H1 (cell line): ENCODE measurements around the gene CHD9. TPM values are rescaled to one million over a fixed set of nuclear protein-coding genes. Genes with fewer than 3 reads are reported as not detected.
"Not testable (repeated sequence)": the region's sequence is repeated elsewhere in the genome, so short reads cannot be mapped to it uniquely, and the experiment has no call there.

Experiments used
- CTCF ChIA-PET: fragments of 300-600 bp; sonication (Branson Sonifier 250); formaldehyde crosslinking; loops from one replicate; lab custom pipeline; 2021; ENCODE audit not compliant: partially characterized antibody; lab: Charles Lee
- POLR2A ChIA-PET: fragments of 300-600 bp; sonication (Branson Sonifier 250); formaldehyde crosslinking; loops from one replicate; lab custom pipeline; 2021; ENCODE audit warnings: inconsistent platforms; ENCODE audit not compliant: partially characterized antibody; lab: Charles Lee
- DNase-seq, 2 experiments: peaks; one replicate each; pipeline versions ENCODE4 v3.0.0 to v3.0.0-alpha.2; 2010 to 2022; ENCODE audit warnings: low spot score in 2 of 2, low read depth in 1 of 2, mixed read lengths in 1 of 2
- FAIRE-seq: peaks from 2 replicates; lab custom pipeline; 2011; peaks lifted over from hg19 to GRCh38; lab: Jason Lieb, UNC
- H2AFZ ChIP-seq: 2 replicates; pipeline ENCODE4 v1.8.1; 2012; ENCODE audit warnings: low read length, inconsistent platforms
- H2AK5ac ChIP-seq: 2 replicates; pipeline ENCODE4 v1.6.1; 2013; ENCODE audit warnings: low read depth, low read length
- H2BK120ac ChIP-seq: replicated peaks from 2 replicates; pipeline ENCODE3; 2013; ENCODE audit warnings: low read depth, low read length, inconsistent platforms
- H2BK12ac ChIP-seq: 2 replicates; pipeline ENCODE4 v1.6.1; 2013; ENCODE audit warnings: low read depth, low read length
- H2BK15ac ChIP-seq: 2 replicates; pipeline ENCODE4 v1.6.1; 2013; ENCODE audit warnings: low read length
- H2BK20ac ChIP-seq: 2 replicates; pipeline ENCODE4 v1.6.1; 2013; ENCODE audit warnings: low read length
- H2BK5ac ChIP-seq: 2 replicates; pipeline ENCODE4 v1.6.1; 2013; ENCODE audit warnings: low read depth, low read length
- H3K14ac ChIP-seq: 2 replicates; pipeline ENCODE4 v1.6.1; 2013; ENCODE audit warnings: inconsistent platforms; ENCODE audit not compliant: insufficient read length
- H3K18ac ChIP-seq: 2 replicates; pipeline ENCODE4 v1.6.1; 2013; ENCODE audit warnings: low read length; ENCODE audit errors: extremely low read depth
- H3K23ac ChIP-seq: 2 replicates; pipeline ENCODE4 v1.6.1; 2013; ENCODE audit warnings: inconsistent platforms; ENCODE audit not compliant: insufficient read length
- H3K23me2 ChIP-seq: 2 replicates; pipeline ENCODE4 v1.6.1; 2013; ENCODE audit warnings: low read depth, low read length
- H3K27ac ChIP-seq: 2 replicates; pipeline ENCODE4 v1.6.1; 2011; ENCODE audit warnings: low read depth, low read length, inconsistent platforms
- H3K27me3 ChIP-seq, 4 experiments: replicated peaks in 1 of 4; 1 replicate in 1 of 4; 2 replicates in 3 of 4; pipeline versions ENCODE4 v1.6.1 to v1.8.1; 2011 to 2013; ENCODE audit warnings: low read length in 3 of 4, mild to moderate bottlenecking in 3 of 4, inconsistent platforms in 2 of 4, mixed read lengths in 2 of 4, moderate library complexity in 1 of 4; ENCODE audit not compliant: control insufficient read depth in 3 of 4, insufficient read depth in 3 of 4; ENCODE audit errors: extremely low read depth in 1 of 4
- H3K36me3 ChIP-seq, 4 experiments: 2 replicates each; pipeline versions ENCODE4 v1.6.1 to v1.8.1; 2011 to 2013; ENCODE audit warnings: mild to moderate bottlenecking in 4 of 4, low read length in 3 of 4, moderate library complexity in 2 of 4, control low read depth in 1 of 4, inconsistent platforms in 1 of 4; ENCODE audit not compliant: insufficient read depth in 4 of 4, control insufficient read depth in 2 of 4
- H3K4ac ChIP-seq: replicated peaks from 2 replicates; pipeline ENCODE3; 2013; ENCODE audit warnings: low read length, low read depth, mixed read lengths, inconsistent platforms; ENCODE audit not compliant: insufficient read length
- H3K4me1 ChIP-seq, 4 experiments: replicated peaks in 1 of 4; 1 replicate in 1 of 4; 2 replicates in 3 of 4; pipeline versions ENCODE4 v1.6.1 to v1.8.1; 2011 to 2013; ENCODE audit warnings: low read length in 3 of 4, inconsistent platforms in 2 of 4, mixed read lengths in 1 of 4; ENCODE audit not compliant: insufficient read depth in 4 of 4, control insufficient read depth in 3 of 4
- H3K4me2 ChIP-seq, 2 experiments: 2 replicates each; pipeline versions ENCODE4 v1.6.1 to v1.8.1; 2011 to 2013; ENCODE audit warnings: low read depth in 2 of 2, low read length in 2 of 2, control low read depth in 1 of 2, inconsistent platforms in 1 of 2, mild to moderate bottlenecking in 1 of 2; ENCODE audit not compliant: insufficient read depth in 1 of 2
- H3K4me3 ChIP-seq, 4 experiments: fragments of 200-600, 300-600 bp in 1 of 4; sonication (generic), shearing (Covaris generic), sonication (Bioruptor Twin) in 1 of 4; 2 replicates each; pipeline versions ENCODE4 v1.5.1 to v1.8.1; 2011 to 2016; ENCODE audit warnings: low read length in 4 of 4, low read depth in 3 of 4, control low read depth in 2 of 4, inconsistent platforms in 2 of 4, mild to moderate bottlenecking in 2 of 4, mixed read lengths in 1 of 4, moderate library complexity in 1 of 4; ENCODE audit not compliant: insufficient read depth in 2 of 4; ENCODE audit errors: extremely low read depth in 1 of 4
- H3K56ac ChIP-seq: replicated peaks from 2 replicates; pipeline ENCODE3; 2013; ENCODE audit warnings: low read depth, mild to moderate bottlenecking, mixed read lengths, low read length, inconsistent platforms; ENCODE audit not compliant: insufficient read length
- H3K79me1 ChIP-seq: 2 replicates; pipeline ENCODE4 v1.6.1; 2013; ENCODE audit warnings: low read depth, low read length, control low read depth
- H3K79me2 ChIP-seq, 2 experiments: 2 replicates each; pipeline versions ENCODE4 v1.6.1 to v1.8.1; 2012 to 2013; ENCODE audit warnings: low read length in 2 of 2, mild to moderate bottlenecking in 2 of 2, inconsistent platforms in 1 of 2; ENCODE audit not compliant: insufficient read depth in 2 of 2, control insufficient read depth in 1 of 2
- H3K9ac ChIP-seq, 4 experiments: replicated peaks in 1 of 4; 1 replicate in 1 of 4; 2 replicates in 3 of 4; pipeline versions ENCODE4 v1.6.1 to v1.8.1; 2011 to 2013; ENCODE audit warnings: low read depth in 3 of 4, low read length in 3 of 4, control low read depth in 2 of 4, mild to moderate bottlenecking in 2 of 4, moderate library complexity in 2 of 4, inconsistent platforms in 1 of 4; ENCODE audit errors: extremely low read depth in 1 of 4
- H3K9me3 ChIP-seq, 2 experiments: 2 replicates each; pipeline versions ENCODE4 v1.6.1 to v1.8.1; 2012 to 2013; ENCODE audit warnings: mild to moderate bottlenecking in 2 of 2, moderate library complexity in 2 of 2, control low read depth in 1 of 2, inconsistent platforms in 1 of 2, low read depth in 1 of 2, low read length in 1 of 2, mixed read lengths in 1 of 2; ENCODE audit not compliant: insufficient read depth in 2 of 2
- H4K20me1 ChIP-seq, 2 experiments: replicated peaks in 1 of 2; 2 replicates each; pipeline versions ENCODE3 to v1.8.1; 2011 to 2013; ENCODE audit warnings: inconsistent platforms in 2 of 2, low read length in 2 of 2, mild to moderate bottlenecking in 1 of 2; ENCODE audit not compliant: insufficient read depth in 2 of 2, control insufficient read depth in 1 of 2
- H4K5ac ChIP-seq: 2 replicates; pipeline ENCODE4 v1.6.1; 2013; ENCODE audit warnings: low read length, low read depth, mixed read lengths, inconsistent platforms; ENCODE audit not compliant: insufficient read length
- H4K8ac ChIP-seq: 2 replicates; pipeline ENCODE4 v1.8.0; 2013; ENCODE audit warnings: mild to moderate bottlenecking, moderate library complexity, low read length, inconsistent platforms; ENCODE audit not compliant: insufficient read depth; ENCODE audit errors: extremely low read depth
- H4K91ac ChIP-seq: replicated peaks from 2 replicates; pipeline ENCODE3; 2013; ENCODE audit warnings: low read length, mixed read lengths, inconsistent platforms; ENCODE audit not compliant: insufficient read length
- ASH2L ChIP-seq: fragments of 200-600, 300-600 bp; sonication (generic); IDR thresholded peaks from one replicate; pipeline ENCODE4 v1.7.1; 2017; ENCODE audit warnings: low read length
- EZH2 ChIP-seq: fragments of 200-600 bp; sonication (generic); IDR thresholded peaks from 2 replicates; pipeline ENCODE4 v1.7.1; 2012; ENCODE audit warnings: low read depth, mild to moderate bottlenecking, moderate library complexity, low read length, inconsistent platforms; ENCODE audit not compliant: severe bottlenecking
- KDM1A ChIP-seq: fragments of 200-600, 300-600 bp; sonication (generic); IDR thresholded peaks from 2 replicates; pipeline ENCODE4 v1.7.1; 2016; ENCODE audit warnings: mild to moderate bottlenecking, low read length, borderline replicate concordance
- NRF1 ChIP-seq: IDR thresholded peaks from 2 replicates; pipeline ENCODE4 v1.6.1; 2011; ENCODE audit warnings: mild to moderate bottlenecking, low read depth, low read length, improper control_type of control experiment
- SP4 ChIP-seq: IDR thresholded peaks from 2 replicates; pipeline ENCODE4 v1.6.1; 2012; ENCODE audit warnings: low read length, inconsistent platforms
- WGBS, 2 experiments: shearing (Covaris generic) in 1 of 2; methylation state at CpG; one replicate each; pipeline versions ENCODE4 v1.1.6 to v1.1.7; 2013 to 2015; ENCODE audit warnings: low lambda C conversion rate in 2 of 2, mixed read lengths in 2 of 2, inconsistent platforms in 1 of 2, low coverage in 1 of 2, missing lambda C conversion rate in 1 of 2; ENCODE audit not compliant: insufficient replicate concordance in 2 of 2, insufficient coverage in 1 of 2, insufficient read length in 1 of 2; ENCODE audit errors: extremely low coverage in 1 of 2, missing lambda C conversion rate in 1 of 2; 5-methylcytosine and 5-hydroxymethylcytosine counted together
- polyA plus RNA-seq, 7 experiments: library from polyadenylated mRNA; depleted of rRNA in 3 of 7; stranded (reverse) in 5 of 7; unstranded in 2 of 7; fragments of >200 nt in 5 of 7; fragments of 200-250 nt in 2 of 7; gene quantifications; 1 replicate in 5 of 7; 2 replicates in 1 of 7; 4 replicates in 1 of 7; pipeline versions ENCODE4 v1.2.1 to v1.2.3, GENCODE V29; 2011 to 2013; ENCODE audit warnings: missing spikeins in 2 of 7, mixed read lengths in 2 of 7
- total RNA-seq: library from RNA; stranded (reverse); fragmentation: NEBNext Ultra II Directional; extraction: Animal tissue kit (Norgen Biotek cat#: 25700); gene quantifications from 2 replicates; pipeline ENCODE4 v1.2.1, GENCODE V29; 2021
- TF ChIP-seq, protein P1 (sequence below): IDR thresholded peaks from 2 replicates; pipeline ENCODE4 v1.6.1; 2011; ENCODE audit warnings: low read length, improper control_type of control experiment
- TF ChIP-seq, protein P2 (sequence below): IDR thresholded peaks from 2 replicates; pipeline ENCODE4 v1.6.1; 2012; ENCODE audit warnings: inconsistent platforms

The CHD9 gene
- total and polyA plus RNA-seq, 2 of the 8 experiments (the other 6 are each of a cell fraction or from before 2014, with no cell fraction given) = 9.9 to 32.4 TPM

DNA sequence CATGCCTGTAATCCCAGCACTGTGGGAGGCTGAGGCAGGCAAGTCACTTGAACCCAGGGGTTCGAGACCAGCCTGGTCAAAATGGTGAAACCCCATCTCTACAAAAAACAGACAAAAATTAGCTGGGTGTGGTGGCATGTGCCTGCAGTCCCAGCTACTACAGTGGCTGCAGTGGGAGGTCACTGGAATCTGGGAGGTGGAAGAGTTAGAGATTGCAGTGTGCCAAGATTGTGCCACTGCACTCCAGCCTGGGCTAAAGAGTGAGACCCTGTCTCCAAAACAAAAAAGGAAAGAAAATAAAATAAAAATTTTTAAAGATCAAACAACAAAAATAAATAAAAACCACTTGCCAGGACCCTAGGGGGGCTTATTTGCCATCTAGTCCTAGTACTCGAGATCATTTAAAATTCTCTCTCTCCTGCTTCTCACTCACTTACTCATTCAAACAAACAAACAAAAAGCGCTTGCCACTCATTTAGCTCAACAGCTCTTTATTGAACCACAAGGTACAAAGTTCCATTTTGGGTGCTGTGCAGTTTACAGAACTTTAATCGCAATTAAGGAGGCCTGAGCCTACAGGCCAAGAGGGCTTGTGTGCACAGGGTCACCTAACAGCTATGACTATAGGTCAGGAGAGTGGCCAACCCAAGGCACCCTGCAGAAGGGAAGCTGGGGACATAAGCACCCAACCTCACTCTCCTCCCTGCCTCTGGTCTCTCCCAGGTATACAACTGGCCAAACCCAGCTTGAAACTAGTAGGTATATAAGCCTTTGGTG lies 6.5 kb upstream of the CHD9 start (continued):
- TF ChIP-seq KDM1A = no peak
- TF ChIP-seq SP4 = no peak
- TF ChIP-seq, protein P1, sequence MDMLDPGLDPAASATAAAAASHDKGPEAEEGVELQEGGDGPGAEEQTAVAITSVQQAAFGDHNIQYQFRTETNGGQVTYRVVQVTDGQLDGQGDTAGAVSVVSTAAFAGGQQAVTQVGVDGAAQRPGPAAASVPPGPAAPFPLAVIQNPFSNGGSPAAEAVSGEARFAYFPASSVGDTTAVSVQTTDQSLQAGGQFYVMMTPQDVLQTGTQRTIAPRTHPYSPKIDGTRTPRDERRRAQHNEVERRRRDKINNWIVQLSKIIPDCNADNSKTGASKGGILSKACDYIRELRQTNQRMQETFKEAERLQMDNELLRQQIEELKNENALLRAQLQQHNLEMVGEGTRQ = no peak
- TF ChIP-seq, protein P2, sequence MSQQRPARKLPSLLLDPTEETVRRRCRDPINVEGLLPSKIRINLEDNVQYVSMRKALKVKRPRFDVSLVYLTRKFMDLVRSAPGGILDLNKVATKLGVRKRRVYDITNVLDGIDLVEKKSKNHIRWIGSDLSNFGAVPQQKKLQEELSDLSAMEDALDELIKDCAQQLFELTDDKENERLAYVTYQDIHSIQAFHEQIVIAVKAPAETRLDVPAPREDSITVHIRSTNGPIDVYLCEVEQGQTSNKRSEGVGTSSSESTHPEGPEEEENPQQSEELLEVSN = no peak
- no peak for TF ChIP-seq NRF1
- no peak for TF ChIP-seq EZH2
- no peak for TF ChIP-seq ASH2L

DNA sequence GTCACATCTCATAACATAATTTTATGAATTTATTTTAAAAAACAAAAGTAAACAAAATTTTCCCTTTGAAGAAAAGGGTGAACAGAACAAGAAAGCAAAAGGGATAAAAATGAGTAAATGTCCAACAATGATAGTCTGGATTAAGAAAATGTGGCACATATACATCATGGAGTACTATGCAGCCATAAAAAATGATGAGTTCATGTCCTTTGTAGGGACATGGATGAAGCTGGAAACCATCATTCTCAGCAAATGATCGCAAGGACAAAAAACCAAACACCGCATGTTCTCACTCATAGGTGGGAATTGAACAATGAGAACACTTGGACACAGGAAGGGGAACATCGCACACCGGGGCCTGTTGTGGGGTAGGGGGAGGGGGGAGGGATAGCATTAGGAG lies 3.5 kb upstream of the CHD9 start:
- WGBS, 2 experiments = 86% methylated on average over 4 of the region's 4 CpGs; no CpG with 5 or more reads in 1 of the 2 experiments
- H3K79me2 ChIP-seq, H3K4me2 ChIP-seq, DNase-seq, H3K36me3 ChIP-seq, H4K8ac ChIP-seq, H3K56ac ChIP-seq, FAIRE-seq, H4K91ac ChIP-seq, H3K23ac ChIP-seq, H3K18ac ChIP-seq, H3K27me3 ChIP-seq, H3K27ac ChIP-seq, H3K4ac ChIP-seq, H3K14ac ChIP-seq, H2BK12ac ChIP-seq, H2BK20ac ChIP-seq, H2BK5ac ChIP-seq, H2BK120ac ChIP-seq, H3K9ac ChIP-seq, H3K23me2 ChIP-seq, H3K9me3 ChIP-seq, H2AFZ ChIP-seq, CTCF ChIA-PET, H3K4me1 ChIP-seq, H4K20me1 ChIP-seq, POLR2A ChIA-PET, H3K4me3 ChIP-seq, H2BK15ac ChIP-seq, H3K79me1 ChIP-seq, H4K5ac ChIP-seq, H2AK5ac ChIP-seq: not testable (repeated sequence)
